Activated gamma-delta T cell treated with anti-CD3 and anti-CD28 coated beads, Interleukin-2, amount 50 U/mL, for 16 hours (primary cell): ENCODE data around the gene RFC4.

Experiments
- DNase-seq: peaks from one replicate; pipeline ENCODE4 v3.0.0-alpha.2; 2020; ENCODE audit warnings: low read depth

The RFC4 gene

GRCh38 chr3:186743666-186744065 is 62.6 kb downstream of the RFC4 start:
- no peak for DNase-seq

- no peak for DNase-seq
Measured at GRCh38 chr3:186742618-186743380, 63.5 kb downstream of the RFC4 start.
